HCT116 (cell line): Measurements from ENCODE around the gene KLHDC3. TPM values are rescaled to one million over a fixed set of nuclear protein-coding genes. Genes with fewer than 3 reads are reported as not detected.

Experiments used
- MAX ChIP-seq: IDR thresholded peaks from 2 replicates; pipeline ENCODE4 v1.6.1; 2012
- RAD21 ChIP-seq: IDR thresholded peaks from 2 replicates; pipeline ENCODE4 v1.6.1; 2012; ENCODE audit warnings: low read depth, mild to moderate bottlenecking
- REST ChIP-seq: IDR thresholded peaks from 2 replicates; pipeline ENCODE4 v1.6.1; 2012; ENCODE audit warnings: low read depth
- ZBTB33 ChIP-seq: IDR thresholded peaks from 2 replicates; pipeline ENCODE4 v1.6.1; 2011; ENCODE audit warnings: mild to moderate bottlenecking, low read length, moderate library complexity; ENCODE audit not compliant: insufficient replicate concordance; ENCODE audit errors: extremely low read depth
- ZNF274 ChIP-seq: fragments of 200-500 bp; sonication (Bioruptor generic); IDR thresholded peaks from 2 replicates; pipeline ENCODE4 v1.6.1; 2014; ENCODE audit warnings: mild to moderate bottlenecking, low read depth, low read length, inconsistent platforms
- total RNA-seq: library from RNA; stranded (reverse); gene quantifications from one replicate; pipeline ENCODE4 v1.2.1, GENCODE V29; 2021; ENCODE audit not compliant: unreplicated experiment

Gene KLHDC3
- total RNA-seq, 1 experiment from 2014 or later: 67.2 TPM

GRCh38 chr6:42981836-42982235 lies 32.2 kb upstream of the KLHDC3 start (continued):
- TF ChIP-seq ZBTB33 (no peak), REST (no peak), MAX (no peak), RAD21 (no peak), ZNF274 (no peak)
